AG09309 (cell line): Measurements from ENCODE around the gene BTF3L4.
"Not testable (repeated sequence)": the region's sequence is repeated elsewhere in the genome, so short reads cannot be mapped to it uniquely, and the experiment has no call there.

Experiments
- DNase-seq: peaks from one replicate; pipeline ENCODE4 v3.0.0-alpha.2; 2010; ENCODE audit warnings: low read depth
- H3K4me3 ChIP-seq: 2 replicates; pipeline ENCODE4 v1.5.1; 2011; ENCODE audit warnings: mild to moderate bottlenecking, low read depth, low read length, moderate library complexity; ENCODE audit not compliant: control insufficient read depth
- CTCF ChIP-seq: IDR thresholded peaks from 2 replicates; pipeline ENCODE4 v1.5.1; 2011; ENCODE audit warnings: mild to moderate bottlenecking, low read depth, low read length, inconsistent platforms; ENCODE audit not compliant: insufficient read depth, control insufficient read depth; ENCODE audit errors: missing control alignments

Gene BTF3L4

GRCh38 chr1:52041551-52042185 is 14.4 kb upstream of the BTF3L4 start:
- DNase-seq = no peak
- TF ChIP-seq CTCF = no peak
- H3K4me3 ChIP-seq = no peak overlapping the region

GRCh38 chr1:52045236-52045635 is 10.9 kb upstream of the BTF3L4 start:
- no peak overlapping the region for H3K4me3 ChIP-seq
- TF ChIP-seq CTCF = no peak
- no peak for DNase-seq

GRCh38 chr1:52045666-52046195 is 10.4 kb upstream of the BTF3L4 start:
- not testable (repeated sequence) for H3K4me3 ChIP-seq, DNase-seq

GRCh38 chr1:52049337-52049736 is 6.8 kb upstream of the BTF3L4 start:
- H3K4me3 ChIP-seq, DNase-seq: not testable (repeated sequence)

- H3K4me3 ChIP-seq = peak overlapping the region; percentile 89
- no peak for DNase-seq
- no peak for TF ChIP-seq CTCF
Measured at GRCh38 chr1:52053862-52054261, 2.2 kb upstream of the BTF3L4 start.

GRCh38 chr1:52054496-52055065 is 1.5 kb upstream of the BTF3L4 start:
- no peak for TF ChIP-seq CTCF

GRCh38 chr1:52055066-52055865 is 829 bp upstream of the BTF3L4 start, which contains the start of gene TXNDC12:
Gene TXNDC12, minus strand, starts transcription at chr1:52055191. Its CDS starts 95 bp downstream, at chr1:52055096.
- H3K4me3 ChIP-seq = peak within 1 kb of the TSS; percentile 89
- peak; percentile 90 for DNase-seq
- TF ChIP-seq CTCF = no peak

More at GRCh38 chr1:52054496-52055065, 1.5 kb upstream of the BTF3L4 start:
- no peak for DNase-seq
- H3K4me3 ChIP-seq = peak overlapping the region; percentile 89

GRCh38 chr1:52055866-52056162 is 281 bp upstream of the BTF3L4 start:
- TF ChIP-seq CTCF = no peak
- no peak for DNase-seq
- H3K4me3 ChIP-seq = peak overlapping the region; percentile 89
